H9 (cell line): Measurements from ENCODE around the gene EPHA1. TPM values are rescaled to one million over a fixed set of nuclear protein-coding genes. Genes with fewer than 3 reads are reported as not detected.

Source experiments
- DNase-seq: peaks from one replicate; pipeline ENCODE4 v3.0.0-alpha.2; 2017
- H2AFZ ChIP-seq: one replicate; pipeline ENCODE4 v1.6.1; 2013; ENCODE audit warnings: mild to moderate bottlenecking, low read length, control low read depth, moderate library complexity
- H2AK5ac ChIP-seq: 2 replicates; pipeline ENCODE4 v1.6.1; 2013; ENCODE audit warnings: low read length, control low read depth, mixed read lengths; ENCODE audit not compliant: insufficient read length
- H2BK120ac ChIP-seq: one replicate; pipeline ENCODE4 v1.6.1; 2013; ENCODE audit warnings: low read depth, mild to moderate bottlenecking, low read length, control low read depth, inconsistent platforms; ENCODE audit not compliant: poor library complexity, severe bottlenecking
- H2BK12ac ChIP-seq: 2 replicates; pipeline ENCODE4 v1.6.1; 2013; ENCODE audit warnings: low read length, control low read depth, mixed read lengths, low read depth; ENCODE audit not compliant: insufficient read length
- H2BK15ac ChIP-seq: 2 replicates; pipeline ENCODE4 v1.6.1; 2013; ENCODE audit warnings: low read depth, low read length, control low read depth
- H2BK20ac ChIP-seq: one replicate; pipeline ENCODE4 v1.6.1; 2013; ENCODE audit warnings: low read depth, mild to moderate bottlenecking, low read length, control low read depth, inconsistent platforms; ENCODE audit not compliant: poor library complexity, severe bottlenecking
- H2BK5ac ChIP-seq: 2 replicates; pipeline ENCODE4 v1.6.1; 2013; ENCODE audit warnings: low read length, control low read depth, mixed read lengths; ENCODE audit not compliant: insufficient read length
- H3K14ac ChIP-seq: 2 replicates; pipeline ENCODE4 v1.6.1; 2013; ENCODE audit warnings: low read length, control low read depth; ENCODE audit not compliant: insufficient read depth
- H3K18ac ChIP-seq: 2 replicates; pipeline ENCODE4 v1.6.1; 2013; ENCODE audit warnings: low read depth, mild to moderate bottlenecking, mixed read lengths, low read length, control low read depth; ENCODE audit not compliant: insufficient read length
- H3K23ac ChIP-seq: 2 replicates; pipeline ENCODE4 v1.6.1; 2013; ENCODE audit warnings: low read length, control low read depth, mixed read lengths, low read depth; ENCODE audit not compliant: insufficient read length
- H3K23me2 ChIP-seq: 2 replicates; pipeline ENCODE4 v1.6.1; 2013; ENCODE audit warnings: low read depth, mild to moderate bottlenecking, mixed read lengths, low read length, control low read depth; ENCODE audit not compliant: insufficient read length, poor library complexity, severe bottlenecking
- H3K27ac ChIP-seq: 2 replicates; pipeline ENCODE4 v1.5.1; 2013; ENCODE audit warnings: low read length, control low read depth, mixed read lengths, low read depth; ENCODE audit not compliant: insufficient read length
- H3K27me3 ChIP-seq: 2 replicates; pipeline ENCODE4 v1.6.1; 2013; ENCODE audit warnings: low read length, control low read depth, inconsistent platforms; ENCODE audit not compliant: insufficient read depth
- H3K4ac ChIP-seq: 2 replicates; pipeline ENCODE4 v1.6.1; 2013; ENCODE audit warnings: low read depth, mild to moderate bottlenecking, control low read depth, inconsistent platforms, low read length, moderate library complexity
- H3K4me1 ChIP-seq: 2 replicates; pipeline ENCODE4 v1.6.1; 2013; ENCODE audit warnings: low read length, control low read depth, inconsistent platforms; ENCODE audit not compliant: insufficient read depth
- H3K4me2 ChIP-seq: 2 replicates; pipeline ENCODE4 v1.6.1; 2013; ENCODE audit warnings: low read length, control low read depth, mixed read lengths; ENCODE audit not compliant: insufficient read length, insufficient read depth
- H3K56ac ChIP-seq: 2 replicates; pipeline ENCODE4 v1.6.1; 2013; ENCODE audit warnings: low read depth, mild to moderate bottlenecking, mixed read lengths, low read length, control low read depth; ENCODE audit not compliant: insufficient read length
- H3K79me1 ChIP-seq: 2 replicates; pipeline ENCODE4 v1.6.1; 2013; ENCODE audit warnings: low read depth, mild to moderate bottlenecking, moderate library complexity, low read length, control low read depth, inconsistent platforms; ENCODE audit not compliant: insufficient read depth, poor library complexity, severe bottlenecking
- H3K79me2 ChIP-seq: 2 replicates; pipeline ENCODE4 v1.6.1; 2013; ENCODE audit warnings: low read length, control low read depth, inconsistent platforms; ENCODE audit not compliant: insufficient read depth
- H3K9ac ChIP-seq: 2 replicates; pipeline ENCODE4 v1.6.1; 2013; ENCODE audit warnings: low read length, control low read depth, mixed read lengths; ENCODE audit not compliant: insufficient read length; ENCODE audit errors: extremely low read depth
- H3K9me3 ChIP-seq: one replicate; pipeline ENCODE4 v1.6.1; 2013; ENCODE audit warnings: low read depth, low read length, inconsistent platforms; ENCODE audit not compliant: control insufficient read depth
- H3T11ph ChIP-seq: one replicate; pipeline ENCODE4 v1.6.1; 2013; ENCODE audit warnings: mild to moderate bottlenecking, low read length, control low read depth, inconsistent platforms
- H4K20me1 ChIP-seq: one replicate; pipeline ENCODE4 v1.6.1; 2013; ENCODE audit not compliant: control insufficient read depth, insufficient read length, insufficient read depth
- H4K5ac ChIP-seq: 2 replicates; pipeline ENCODE4 v1.6.1; 2013; ENCODE audit warnings: low read depth, mild to moderate bottlenecking, mixed read lengths, low read length, control low read depth; ENCODE audit not compliant: insufficient read length
- H4K8ac ChIP-seq: replicated peaks from 2 replicates; pipeline ENCODE4 v1.6.1; 2013; ENCODE audit warnings: low read length, control low read depth, mixed read lengths, low read depth; ENCODE audit not compliant: insufficient read length
- H4K91ac ChIP-seq: 2 replicates; pipeline ENCODE4 v1.6.1; 2013; ENCODE audit warnings: low read depth, mild to moderate bottlenecking, moderate library complexity, mixed read lengths, low read length, control low read depth; ENCODE audit not compliant: insufficient read length
- H3K27ac Mint-ChIP-seq, 3 experiments: 2 replicates in 2 of 3; 3 replicates in 1 of 3; pipeline ENCODE4 v1.8.0; 2020 to 2021; ENCODE audit warnings: mixed read lengths in 3 of 3, mild to moderate bottlenecking in 1 of 3, moderate library complexity in 1 of 3
- H3K27me3 Mint-ChIP-seq: 2 replicates; pipeline ENCODE4 v1.8.0; 2021; ENCODE audit warnings: low read depth, mild to moderate bottlenecking, moderate library complexity, mixed read lengths
- H3K36me3 Mint-ChIP-seq, 3 experiments: 2 replicates in 2 of 3; 3 replicates in 1 of 3; pipeline ENCODE4 v1.8.0; 2020 to 2021; ENCODE audit warnings: low read depth in 3 of 3, mixed read lengths in 3 of 3; ENCODE audit not compliant: insufficient read depth in 1 of 3
- H3K4me1 Mint-ChIP-seq, 2 experiments: 2 replicates each; pipeline ENCODE4 v1.8.0; 2020; ENCODE audit warnings: mixed read lengths in 2 of 2
- H3K4me3 Mint-ChIP-seq, 2 experiments: 2 replicates in 1 of 2; 3 replicates in 1 of 2; pipeline ENCODE4 v1.8.0; 2020 to 2021; ENCODE audit warnings: mild to moderate bottlenecking in 2 of 2, mixed read lengths in 2 of 2, moderate library complexity in 1 of 2
- H3K9me3 Mint-ChIP-seq, 2 experiments: 2 replicates in 1 of 2; 3 replicates in 1 of 2; pipeline ENCODE4 v1.8.0; 2020; ENCODE audit warnings: mild to moderate bottlenecking in 2 of 2, mixed read lengths in 2 of 2, moderate library complexity in 1 of 2
- CTCF ChIP-seq: fragments of 200-600 bp; sonication (generic); conservative IDR thresholded peaks from 3 replicates; pipeline ENCODE4 v1.8.0; 2021; ENCODE audit warnings: antibody characterized with exemption, mild to moderate bottlenecking
- WGBS: extraction: QIAGEN DNeasy Blood & Tissue Kit; methylation state at CpG from one replicate; pipeline ENCODE4 v1.1.7; 2013; ENCODE audit warnings: missing lambda C conversion rate, low lambda C conversion rate, mixed read lengths; ENCODE audit not compliant: insufficient read length; ENCODE audit errors: extremely low coverage; 5-methylcytosine and 5-hydroxymethylcytosine counted together
- total RNA-seq: library from RNA; stranded (reverse); gene quantifications from 2 replicates; pipeline ENCODE4 v1.2.1, GENCODE V29; 2021

Gene EPHA1
- total RNA-seq, 1 experiment from 2014 or later, result 109 TPM

- Histone ChIP-seq H3T11ph (no peak overlapping the region), H4K5ac (no peak overlapping the region), H3K4ac (no peak overlapping the region), H3K27ac (no peak overlapping the region), H3K23me2 (no peaks in the 10 kb centered on the region), H2AK5ac (no peak overlapping the region), H3K4me1 (no peaks in the 10 kb centered on the region; the same call in 1 of the 2 replicates), H2BK12ac (no peak overlapping the region), H3K79me1 (no peaks in the 10 kb centered on the region), H2AFZ (no peak overlapping the region), H3K4me2 (no peak overlapping the region), H4K20me1 (no peaks in the 10 kb centered on the region), H2BK5ac (no peak overlapping the region), H3K9ac (no peak overlapping the region), H2BK120ac (no peak overlapping the region), H3K79me2 (no peaks in the 10 kb centered on the region; the same call in 1 of the 2 replicates), H4K8ac (no peak overlapping the region), H3K18ac (no peak overlapping the region), H3K56ac (no peak overlapping the region), H3K27me3 (no peaks in the 10 kb centered on the region), H4K91ac (no peak overlapping the region), H3K14ac (no peak overlapping the region; the same call in 1 of the 2 replicates), H3K9me3 (no peaks in the 10 kb centered on the region), H3K23ac (no peak overlapping the region), H2BK15ac (no peak overlapping the region), H2BK20ac (no peak overlapping the region)
- Mint-ChIP-seq H3K27ac (no peak overlapping the region), H3K4me1 (peaks cover 4 to 7% of the 10 kb centered on the region in 2 experiments), H3K27me3 (no peaks in the 10 kb centered on the region; the same call in 1 of the 2 replicates), H3K36me3 (peaks cover 50 to 80% (median 70%) of the 10 kb centered on the region in 3 experiments), H3K9me3 (no peaks in the 10 kb centered on the region), H3K4me3 (no peak overlapping the region)
- no CpG with 5 or more reads among the region's 9 CpGs for WGBS
- TF ChIP-seq CTCF, result no peak
- DNase-seq, result no peak
Observed at GRCh38 chr7:143390773-143391317, 17.8 kb downstream of the EPHA1 start.
